ENCODE data around the gene MISFA. TPM values are rescaled to one million over a fixed set of nuclear protein-coding genes. Genes with fewer than 3 reads are reported as not detected.
"Not testable (repeated sequence)": the region's sequence is repeated elsewhere in the genome, so short reads cannot be mapped to it uniquely, and the experiment has no call there.

MISFA gene
- total RNA-seq, 5 donors from 2014 or later (not counting 1 experiment from before 2014, with no cell fraction given): 0.59 TPM; not detected in 4

DNA sequence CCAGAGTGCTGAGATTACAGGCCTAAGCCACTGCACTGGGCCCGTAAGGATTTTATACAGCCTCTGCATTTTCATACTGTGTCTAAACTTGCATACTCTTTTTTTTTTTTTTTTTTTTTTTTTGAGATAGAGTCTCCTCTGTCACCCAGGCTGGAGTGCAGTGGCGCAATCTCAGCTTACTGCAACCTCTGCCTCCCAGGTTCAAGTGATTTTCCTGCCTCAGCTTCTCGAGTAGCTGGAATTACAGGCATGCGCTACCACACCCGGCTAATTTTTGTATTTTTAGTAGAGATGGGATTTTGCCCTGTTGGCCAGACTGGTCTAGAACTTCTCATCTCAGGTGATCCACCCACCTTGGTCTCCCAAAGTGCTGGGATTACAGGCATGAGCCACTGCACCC is 5.5 kb upstream of the MISFA start:
- peaks cover 0 to 10% (median 3%) of the 10 kb centered on the region in 3 donors for H3K4me1 Mint-ChIP-seq
- H3K36me3 ChIP-seq (ENCODE audit: control insufficient read depth in 2 of 2, extremely low read depth in 1 of 2, insufficient read depth in 1 of 2, low read length in 1 of 2); H3K27me3 ChIP-seq (replicated peaks in 1 of 2; ENCODE audit: control insufficient read depth in 2 of 2, extremely low read depth in 1 of 2, insufficient read depth in 2 of 2, low read length in 1 of 2); CTCF ChIA-PET; H3K27ac Mint-ChIP-seq; H3K27me3 Mint-ChIP-seq; ATAC-seq (replicated peaks in 1 of 4); H3K4me1 ChIP-seq (ENCODE audit: control insufficient read depth in 1 of 2, extremely low read depth in 1 of 2, insufficient read depth in 2 of 2, low read length in 2 of 2); H3K4me3 Mint-ChIP-seq; H3K9me3 Mint-ChIP-seq; H3K9me3 ChIP-seq; H3K27ac ChIP-seq (ENCODE audit: low read length); H3K4me3 ChIP-seq (ENCODE audit: control insufficient read depth in 1 of 2, extremely low read depth in 1 of 2, low read length in 1 of 2); DNase-seq; H3K36me3 Mint-ChIP-seq: not testable (repeated sequence)
- POLR2A ChIA-PET: interaction anchor here in 1 of 2 donors (0.6 to 0.8 kb wide), 2 partner anchors 14 to 128 kb away, joined by 10 to 13 read pairs; no protein-coding TSS in a partner anchor
- no CpG with 5 or more reads among the region's 5 CpGs for WGBS (ENCODE audit: insufficient coverage)

DNA sequence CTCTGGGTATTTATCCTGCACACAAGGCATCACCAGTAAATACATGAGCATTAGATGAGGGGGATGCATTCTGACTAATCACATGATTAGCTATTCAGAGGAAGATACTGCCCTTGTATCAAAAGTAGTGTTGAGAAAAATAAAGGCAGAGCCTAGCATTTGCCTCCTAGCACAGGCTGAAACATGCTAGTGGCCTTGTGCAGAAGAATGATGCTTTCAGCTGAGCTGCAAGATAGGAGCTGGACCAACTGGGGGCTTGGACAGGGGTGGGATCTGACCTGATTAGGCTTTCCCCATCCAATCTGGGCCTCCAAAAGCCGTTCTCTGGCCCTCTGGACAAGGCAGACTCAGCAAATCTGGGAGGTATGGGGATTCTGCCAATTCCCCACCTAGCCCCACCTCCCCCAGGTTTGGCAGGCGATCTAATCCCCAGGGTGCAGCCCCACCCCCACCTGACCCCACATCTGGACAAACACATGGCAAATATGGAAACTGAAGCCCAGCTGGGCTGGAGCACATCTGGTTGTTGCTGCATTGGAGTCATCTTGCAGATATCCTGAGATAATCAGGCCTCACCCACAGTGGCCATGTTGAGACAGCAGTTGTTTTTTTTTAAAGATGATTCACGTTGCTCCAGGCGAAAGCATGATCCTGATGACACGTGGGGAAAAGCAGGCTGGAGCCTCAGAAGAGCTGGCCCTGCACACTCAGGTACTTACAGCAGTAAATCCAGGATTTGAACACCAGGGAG is 4.4 kb upstream of the MISFA start:
- H3K4me1 ChIP-seq (ENCODE audit: control insufficient read depth in 1 of 2, extremely low read depth in 1 of 2, insufficient read depth in 2 of 2, low read length in 2 of 2): peaks cover 0 to 2% of the 10 kb centered on the region in 2 experiments
- H3K9me3 ChIP-seq: no peaks in the 10 kb centered on the region
- no peak for DNase-seq
- CTCF ChIA-PET: no interaction called here
- Mint-ChIP-seq H3K9me3 (no peaks in the 10 kb centered on the region), H3K4me3 (no peak overlapping the region), H3K4me1 (peaks cover 0 to 10% (median 3%) of the 10 kb centered on the region in 3 donors), H3K27me3 (no peaks in the 10 kb centered on the region), H3K36me3 (no peaks in the 10 kb centered on the region), H3K27ac (no peak overlapping the region)
- no peaks in the 10 kb centered on the region for H3K27me3 ChIP-seq (replicated peaks in 1 of 2; ENCODE audit: control insufficient read depth in 2 of 2, extremely low read depth in 1 of 2, insufficient read depth in 2 of 2, low read length in 1 of 2)
- no peak for ATAC-seq (replicated peaks in 1 of 4)
- POLR2A ChIA-PET: interaction anchor here in 1 of 2 donors (0.6 kb wide), 2 partner anchors 9 to 29 kb away, joined by 4 to 5 read pairs; no protein-coding TSS in a partner anchor
- H3K27ac ChIP-seq (ENCODE audit: low read length): no peak overlapping the region
- no peaks in the 10 kb centered on the region for H3K36me3 ChIP-seq (ENCODE audit: control insufficient read depth in 2 of 2, extremely low read depth in 1 of 2, insufficient read depth in 1 of 2, low read length in 1 of 2)
- H3K4me3 ChIP-seq (ENCODE audit: control insufficient read depth in 1 of 2, extremely low read depth in 1 of 2, low read length in 1 of 2): no peak overlapping the region
- WGBS (ENCODE audit: insufficient coverage): 92% methylated on average over 3 of the region's 5 CpGs

DNA sequence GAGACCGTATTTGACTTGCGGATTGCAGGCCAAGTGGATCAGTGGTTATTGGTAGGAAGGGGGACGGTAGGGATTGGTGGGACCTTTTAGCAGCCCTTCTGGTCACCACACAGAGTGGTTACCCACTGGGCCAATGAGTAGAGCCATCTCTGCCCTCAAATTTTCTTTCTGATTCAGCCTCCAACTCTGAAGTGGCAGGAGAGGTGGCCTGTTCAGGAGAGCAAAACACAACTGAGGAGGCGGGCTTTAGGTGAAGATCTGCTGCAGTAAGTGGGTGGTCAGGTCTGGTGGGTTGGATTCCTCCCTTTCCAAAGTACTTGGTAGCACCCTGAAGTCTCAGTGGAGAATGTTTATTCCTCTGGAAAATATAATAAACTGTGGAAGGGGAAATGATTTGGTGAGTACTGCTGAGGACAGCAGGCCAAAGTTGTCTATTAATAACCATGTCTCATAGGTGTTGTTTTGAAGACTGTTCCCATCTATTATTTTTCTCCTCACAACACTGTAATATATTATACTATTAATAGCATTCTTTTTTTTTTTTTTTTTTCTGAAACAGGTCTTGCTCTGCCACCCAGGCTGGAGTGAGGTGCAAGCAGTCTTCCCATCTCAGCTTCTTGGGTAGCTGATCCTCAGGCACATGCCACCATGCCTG is 1.5 kb downstream of the MISFA start:
- ChIA-PET CTCF (interaction anchor here in 1 of 2 donors (0.7 kb wide), 1 partner anchor 32 kb away, joined by 4 read pairs; no protein-coding TSS in a partner anchor), POLR2A (interaction anchor here (0.6 to 0.7 kb wide), 2 partner anchors 22 to 266 kb away, joined by 6 to 15 read pairs; no protein-coding TSS in a partner anchor)
- no peak overlapping the region for H3K4me3 Mint-ChIP-seq
- H3K4me1 Mint-ChIP-seq: no peaks in the 10 kb centered on the region
- no peak overlapping the region for H3K4me3 ChIP-seq (ENCODE audit: control insufficient read depth in 1 of 2, extremely low read depth in 1 of 2, low read length in 1 of 2)
- H3K9me3 Mint-ChIP-seq: no peaks in the 10 kb centered on the region
- H3K36me3 Mint-ChIP-seq: no peaks in the 10 kb centered on the region
- H3K27me3 ChIP-seq (replicated peaks in 1 of 2; ENCODE audit: control insufficient read depth in 2 of 2, extremely low read depth in 1 of 2, insufficient read depth in 2 of 2, low read length in 1 of 2): no peaks in the 10 kb centered on the region
- H3K27ac ChIP-seq (ENCODE audit: low read length): no peak overlapping the region
- H3K9me3 ChIP-seq: no peaks in the 10 kb centered on the region
- no peaks in the 10 kb centered on the region for H3K27me3 Mint-ChIP-seq
- no peak overlapping the region for H3K27ac Mint-ChIP-seq
- ATAC-seq (replicated peaks in 1 of 4) (no peak), DNase-seq (no peak)
- 93% methylated on average over 3 of the region's 4 CpGs for WGBS (ENCODE audit: insufficient coverage)
- no peaks in the 10 kb centered on the region for H3K4me1 ChIP-seq (ENCODE audit: control insufficient read depth in 1 of 2, extremely low read depth in 1 of 2, insufficient read depth in 2 of 2, low read length in 2 of 2)
- peaks cover 0 to 3% of the 10 kb centered on the region in 2 donors for H3K36me3 ChIP-seq (ENCODE audit: control insufficient read depth in 2 of 2, extremely low read depth in 1 of 2, insufficient read depth in 1 of 2, low read length in 1 of 2)

DNA sequence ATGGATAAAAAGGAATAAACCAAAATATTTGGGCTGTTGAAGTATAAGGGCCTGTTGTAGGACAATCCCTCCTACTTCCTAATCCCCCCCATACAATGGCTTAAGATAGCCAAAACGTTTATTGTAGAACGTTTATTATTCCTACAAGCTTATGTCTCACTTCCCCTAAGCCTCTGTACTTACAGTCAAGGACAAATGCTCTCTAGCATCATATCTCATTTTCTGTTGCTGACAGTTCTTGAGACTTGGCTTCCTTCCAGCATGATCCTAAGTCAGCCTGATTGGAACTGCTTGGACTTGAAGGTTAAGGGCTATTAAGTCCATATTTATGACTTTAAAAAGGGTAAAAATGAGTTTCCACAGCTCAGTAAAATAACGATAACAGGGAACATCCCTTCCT is 8.8 kb downstream of the MISFA start:
- peaks cover 6 to 45% of the 10 kb centered on the region in 2 donors for H3K36me3 ChIP-seq (ENCODE audit: control insufficient read depth in 2 of 2, extremely low read depth in 1 of 2, insufficient read depth in 1 of 2, low read length in 1 of 2)
- no peak overlapping the region for H3K4me3 Mint-ChIP-seq
- no peak overlapping the region for H3K27ac ChIP-seq (ENCODE audit: low read length)
- H3K4me1 Mint-ChIP-seq: peaks cover 0 to 2% (median 0%) of the 10 kb centered on the region in 3 donors
- ATAC-seq (replicated peaks in 1 of 4) (no peak), DNase-seq (no peak)
- no peaks in the 10 kb centered on the region for H3K4me1 ChIP-seq (ENCODE audit: control insufficient read depth in 1 of 2, extremely low read depth in 1 of 2, insufficient read depth in 2 of 2, low read length in 2 of 2)
- POLR2A ChIA-PET: interaction anchor here (0.5 to 0.9 kb wide), 2 partner anchors 27 to 28 kb away, joined by 4 to 5 read pairs; no protein-coding TSS in a partner anchor
- 100% methylated on average over 2 of the region's 3 CpGs for WGBS (ENCODE audit: insufficient coverage)
- no peaks in the 10 kb centered on the region for H3K27me3 Mint-ChIP-seq
- H3K9me3 ChIP-seq: no peaks in the 10 kb centered on the region
- no peaks in the 10 kb centered on the region for H3K9me3 Mint-ChIP-seq
- CTCF ChIA-PET: no interaction called here
- no peak overlapping the region for H3K27ac Mint-ChIP-seq
- peaks cover 33% of the 10 kb centered on the region for H3K36me3 Mint-ChIP-seq
- no peak overlapping the region for H3K4me3 ChIP-seq (ENCODE audit: control insufficient read depth in 1 of 2, extremely low read depth in 1 of 2, low read length in 1 of 2)
- H3K27me3 ChIP-seq (replicated peaks in 1 of 2; ENCODE audit: control insufficient read depth in 2 of 2, extremely low read depth in 1 of 2, insufficient read depth in 2 of 2, low read length in 1 of 2): no peaks in the 10 kb centered on the region

DNA sequence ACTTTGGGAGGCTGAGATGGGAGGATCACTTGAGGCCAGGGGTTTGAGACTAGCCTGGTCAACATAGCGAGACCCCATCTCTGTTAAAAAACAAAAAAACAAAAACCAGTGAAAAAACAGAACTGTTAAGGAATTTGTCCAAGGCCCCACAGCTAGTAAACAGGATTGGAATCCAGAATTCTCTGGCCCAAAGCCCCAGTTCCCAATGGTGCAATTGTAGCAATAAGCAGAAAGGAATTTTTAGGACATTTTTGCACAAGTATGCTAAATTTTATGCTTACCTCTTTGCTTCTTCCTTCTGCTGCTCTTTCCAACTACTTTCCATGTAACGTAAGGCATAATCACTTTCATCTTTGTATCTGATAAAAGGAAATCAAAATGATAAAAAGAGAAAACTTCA is 11.6 kb downstream of the MISFA start:
- Histone ChIP-seq H3K36me3 (ENCODE audit: control insufficient read depth in 2 of 2, extremely low read depth in 1 of 2, insufficient read depth in 1 of 2, low read length in 1 of 2) (peaks cover 14 to 67% of the 10 kb centered on the region in 2 donors), H3K4me3 (ENCODE audit: control insufficient read depth in 1 of 2, extremely low read depth in 1 of 2, low read length in 1 of 2) (no peak overlapping the region), H3K27me3 (replicated peaks in 1 of 2; ENCODE audit: control insufficient read depth in 2 of 2, extremely low read depth in 1 of 2, insufficient read depth in 2 of 2, low read length in 1 of 2) (no peaks in the 10 kb centered on the region), H3K4me1 (ENCODE audit: control insufficient read depth in 1 of 2, extremely low read depth in 1 of 2, insufficient read depth in 2 of 2, low read length in 2 of 2) (no peaks in the 10 kb centered on the region), H3K9me3 (no peaks in the 10 kb centered on the region), H3K27ac (ENCODE audit: low read length) (no peak overlapping the region)
- ChIA-PET CTCF (interaction anchor here in 1 of 2 donors (1.6 kb wide), 1 partner anchor 22 kb away, joined by 4 read pairs; no protein-coding TSS in a partner anchor), POLR2A (no interaction called here)
- WGBS (ENCODE audit: insufficient coverage): 100% methylated on average over 1 of the region's 2 CpGs
- Mint-ChIP-seq H3K9me3 (no peaks in the 10 kb centered on the region), H3K27me3 (no peaks in the 10 kb centered on the region), H3K27ac (no peak overlapping the region), H3K4me1 (peaks cover 8 to 16% (median 13%) of the 10 kb centered on the region in 3 donors), H3K4me3 (no peak overlapping the region), H3K36me3 (peaks cover 57% of the 10 kb centered on the region)
- ATAC-seq (replicated peaks in 1 of 4) (no peak), DNase-seq (no peak)

DNA sequence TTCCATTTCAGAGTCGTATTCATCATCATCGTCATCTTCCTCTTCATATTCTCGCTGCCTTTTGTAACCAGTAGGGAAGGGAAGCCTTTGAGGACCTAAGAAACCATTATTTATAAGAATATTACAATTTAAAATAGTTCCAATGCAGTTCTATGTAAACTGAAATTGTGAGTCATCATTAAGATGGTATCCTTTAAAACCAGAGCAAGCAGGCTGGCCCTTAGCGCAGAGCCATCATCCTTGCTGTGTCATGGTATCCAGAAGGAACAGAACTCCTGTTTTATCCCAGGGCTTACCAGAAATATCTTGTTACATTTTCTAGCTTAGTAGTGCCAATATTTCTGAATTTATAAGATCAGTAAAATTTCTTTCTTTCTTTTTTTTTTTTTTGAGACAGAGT is 12.8 kb downstream of the MISFA start:
- no peak for ATAC-seq (replicated peaks in 1 of 4)
- Histone ChIP-seq H3K27ac (ENCODE audit: low read length) (no peak overlapping the region), H3K27me3 (replicated peaks in 1 of 2; ENCODE audit: control insufficient read depth in 2 of 2, extremely low read depth in 1 of 2, insufficient read depth in 2 of 2, low read length in 1 of 2) (no peaks in the 10 kb centered on the region), H3K36me3 (ENCODE audit: control insufficient read depth in 2 of 2, extremely low read depth in 1 of 2, insufficient read depth in 1 of 2, low read length in 1 of 2) (peaks cover 8 to 62% of the 10 kb centered on the region in 2 donors), H3K9me3 (no peaks in the 10 kb centered on the region), H3K4me1 (ENCODE audit: control insufficient read depth in 1 of 2, extremely low read depth in 1 of 2, insufficient read depth in 2 of 2, low read length in 2 of 2) (peaks cover 0 to 4% of the 10 kb centered on the region in 2 experiments), H3K4me3 (ENCODE audit: control insufficient read depth in 1 of 2, extremely low read depth in 1 of 2, low read length in 1 of 2) (no peak overlapping the region)
- no peaks in the 10 kb centered on the region for H3K9me3 Mint-ChIP-seq
- no peak overlapping the region for H3K4me3 Mint-ChIP-seq
- DNase-seq: no peak
- peaks cover 55% of the 10 kb centered on the region for H3K36me3 Mint-ChIP-seq
- H3K4me1 Mint-ChIP-seq: peaks cover 20 to 28% (median 25%) of the 10 kb centered on the region in 3 donors
- ChIA-PET POLR2A (interaction anchor here in 1 of 2 donors (0.6 kb wide), 1 partner anchor 8 kb away, joined by 6 read pairs; no protein-coding TSS in a partner anchor), CTCF (interaction anchor here (0.7 to 1.2 kb wide), 3 partner anchors 19 to 118 kb away, joined by 3 to 5 read pairs (median 3); no protein-coding TSS in a partner anchor)
- no CpG with 5 or more reads among the region's 4 CpGs for WGBS (ENCODE audit: insufficient coverage)
- H3K27ac Mint-ChIP-seq: no peak overlapping the region
- no peaks in the 10 kb centered on the region for H3K27me3 Mint-ChIP-seq
